Adipocyte (in vitro differentiated cells): ENCODE measurements around the gene PLA1A.
A peak's percentile ranks its signal among the peaks of the same experiment; 100 is the strongest.
"Not testable (repeated sequence)": the region's sequence is repeated elsewhere in the genome, so short reads cannot be mapped to it uniquely, and the experiment has no call there.

Source experiments
- DNase-seq: peaks from one replicate; pipeline ENCODE4 v3.0.0-alpha.2; 2015; ENCODE audit warnings: low read depth
- H3K27me3 ChIP-seq: replicated peaks from 2 replicates; pipeline ENCODE4 v1.7.0; 2013; ENCODE audit warnings: mild to moderate bottlenecking, low read length, moderate library complexity; ENCODE audit not compliant: control insufficient read depth, insufficient read depth
- H3K36me3 ChIP-seq: 2 replicates; pipeline ENCODE4 v1.7.0; 2013; ENCODE audit warnings: low read length, mild to moderate bottlenecking, moderate library complexity; ENCODE audit not compliant: control insufficient read depth, insufficient read depth, severe bottlenecking
- H3K4me1 ChIP-seq: 2 replicates; pipeline ENCODE4 v1.7.0; 2013; ENCODE audit warnings: mild to moderate bottlenecking, low read length, moderate library complexity; ENCODE audit not compliant: control insufficient read depth, insufficient read depth
- H3K4me3 ChIP-seq: 2 replicates; pipeline ENCODE4 v1.7.0; 2013; ENCODE audit warnings: mild to moderate bottlenecking, low read length, moderate library complexity
- H3K9ac ChIP-seq: 2 replicates; pipeline ENCODE4 v1.7.0; 2013; ENCODE audit warnings: mild to moderate bottlenecking, low read length, moderate library complexity
- H3K9me3 ChIP-seq: 2 replicates; pipeline ENCODE4 v1.7.0; 2013; ENCODE audit warnings: mild to moderate bottlenecking, low read length, moderate library complexity; ENCODE audit not compliant: control insufficient read depth

Gene PLA1A

GRCh38 chr3:119580067-119580760 is 17.5 kb upstream of the PLA1A start:
- H3K4me3 ChIP-seq = peak overlapping the region; percentile 76
- peaks cover 14% of the 10 kb centered on the region for H3K4me1 ChIP-seq
- H3K9ac ChIP-seq = peak overlapping the region; percentile 81
- no peaks in the 10 kb centered on the region for H3K27me3 ChIP-seq
- DNase-seq = no peak
- no peaks in the 10 kb centered on the region for H3K36me3 ChIP-seq
- H3K9me3 ChIP-seq = no peaks in the 10 kb centered on the region

DNA sequence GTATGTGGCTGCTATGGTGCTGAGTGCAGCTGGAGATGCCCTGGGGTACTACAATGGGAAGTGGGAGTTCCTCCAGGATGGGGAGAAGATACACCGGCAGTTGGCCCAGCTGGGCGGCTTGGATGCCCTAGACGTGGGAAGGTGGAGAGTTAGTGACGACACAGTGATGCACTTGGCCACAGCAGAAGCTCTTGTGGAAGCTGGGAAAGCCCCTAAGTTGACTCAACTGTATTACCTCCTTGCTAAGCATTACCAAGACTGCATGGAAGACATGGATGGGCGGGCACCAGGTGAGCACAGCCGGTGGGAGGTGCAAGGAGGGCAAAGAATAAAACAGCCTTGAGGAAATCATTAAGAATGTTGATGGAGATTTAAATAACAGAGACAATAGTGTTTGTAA is 15.5 kb upstream of the PLA1A start:
- Histone ChIP-seq H3K9me3 (no peaks in the 10 kb centered on the region), H3K4me1 (peaks cover 21% of the 10 kb centered on the region), H3K36me3 (no peaks in the 10 kb centered on the region), H3K4me3 (no peak overlapping the region), H3K27me3 (no peaks in the 10 kb centered on the region), H3K9ac (no peak overlapping the region)
- DNase-seq = no peak

DNA sequence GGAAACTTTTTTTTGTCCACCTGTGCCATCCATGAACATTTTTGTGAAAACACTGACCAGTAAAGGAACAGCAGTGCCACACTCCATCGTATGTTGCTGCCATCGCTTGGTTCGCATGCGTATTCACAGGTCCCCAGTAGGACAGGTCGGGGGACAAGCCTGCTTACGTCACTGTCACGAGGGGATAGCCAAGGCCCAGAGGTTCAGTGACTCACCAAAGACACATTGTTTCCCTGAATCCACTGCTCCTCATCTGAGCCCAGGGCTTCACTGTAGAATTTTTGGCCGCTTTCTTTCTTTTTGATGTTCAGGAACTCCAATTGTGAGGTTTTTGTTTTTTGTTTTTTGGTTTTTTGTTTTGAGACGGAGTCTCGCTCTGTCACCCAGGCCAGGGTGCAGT is 12.5 kb upstream of the PLA1A start:
- no peak for DNase-seq
- Histone ChIP-seq H3K9me3 (no peaks in the 10 kb centered on the region), H3K9ac (no peak overlapping the region), H3K36me3 (no peaks in the 10 kb centered on the region), H3K4me1 (peaks cover 12% of the 10 kb centered on the region), H3K27me3 (no peaks in the 10 kb centered on the region), H3K4me3 (no peak overlapping the region)

GRCh38 chr3:119585856-119586570 is 11.7 kb upstream of the PLA1A start:
- H3K9me3 ChIP-seq = no peaks in the 10 kb centered on the region
- no peaks in the 10 kb centered on the region for H3K36me3 ChIP-seq
- H3K27me3 ChIP-seq = no peaks in the 10 kb centered on the region
- peaks cover 6% of the 10 kb centered on the region for H3K4me1 ChIP-seq
- peak; percentile 21 for DNase-seq
- no peak overlapping the region for H3K4me3 ChIP-seq
- no peak overlapping the region for H3K9ac ChIP-seq

- no peak for DNase-seq
- Histone ChIP-seq H3K9ac (no peak overlapping the region), H3K9me3 (no peaks in the 10 kb centered on the region), H3K4me3 (no peak overlapping the region), H3K4me1 (peaks cover 6% of the 10 kb centered on the region), H3K36me3 (no peaks in the 10 kb centered on the region), H3K27me3 (no peaks in the 10 kb centered on the region)
Observed at GRCh38 chr3:119586733-119587172, 10.9 kb upstream of the PLA1A start.

DNA sequence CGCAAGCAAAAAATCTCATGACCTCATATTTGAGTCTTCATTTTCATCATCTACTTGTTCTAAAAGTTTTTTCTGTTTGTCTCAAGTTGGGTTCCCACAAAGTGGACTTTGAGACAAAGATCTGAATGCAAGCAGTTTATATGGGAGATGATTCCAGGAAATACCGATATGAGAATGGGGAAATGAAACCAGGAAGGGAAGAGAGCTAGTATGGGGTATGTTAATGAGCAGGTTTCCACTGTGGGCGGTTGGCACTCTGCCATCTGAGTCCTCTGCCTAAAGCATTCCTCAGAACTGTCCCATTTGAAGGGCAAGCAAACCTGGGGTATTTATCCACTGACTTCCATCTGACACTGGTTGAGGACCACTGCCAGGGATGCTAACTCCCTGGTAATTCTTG is 9.6 kb upstream of the PLA1A start:
- H3K4me3 ChIP-seq = no peak overlapping the region
- no peak overlapping the region for H3K9ac ChIP-seq
- H3K9me3 ChIP-seq = no peaks in the 10 kb centered on the region
- H3K27me3 ChIP-seq = no peaks in the 10 kb centered on the region
- no peaks in the 10 kb centered on the region for H3K36me3 ChIP-seq
- peaks cover 6% of the 10 kb centered on the region for H3K4me1 ChIP-seq
- no peak for DNase-seq

DNA sequence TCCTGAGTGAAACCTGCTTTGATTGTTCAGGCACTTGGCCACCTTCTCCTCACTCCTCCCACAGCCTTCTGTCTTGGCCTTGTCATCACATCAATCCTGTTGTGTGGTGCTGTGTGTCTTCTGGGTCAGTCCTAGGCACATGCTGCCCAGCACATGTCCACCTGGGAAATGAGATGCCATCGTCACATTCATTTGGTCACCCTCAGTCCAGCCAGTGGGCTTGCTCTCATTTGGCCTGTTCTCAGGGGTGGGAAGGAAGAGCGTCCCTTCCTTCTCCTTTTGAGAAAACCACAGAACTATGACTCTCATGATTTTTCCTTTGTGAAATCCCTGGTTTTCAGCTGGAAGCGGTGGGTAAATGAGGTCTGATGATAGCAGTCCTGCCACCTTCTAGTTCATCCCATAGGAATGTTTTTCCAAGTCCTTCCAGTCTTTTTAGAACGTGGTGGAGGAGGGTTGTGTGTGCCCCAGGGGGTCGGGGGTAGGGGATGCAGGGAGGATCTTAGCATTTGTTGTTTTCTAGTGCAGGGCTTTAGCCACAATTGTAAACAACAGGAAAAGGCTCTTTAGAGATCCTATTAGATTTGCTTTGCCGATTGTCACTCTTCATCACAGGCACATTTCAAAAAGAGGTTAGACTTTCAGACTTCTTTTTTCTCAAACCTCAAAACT is 8.4 kb upstream of the PLA1A start:
- Histone ChIP-seq H3K27me3 (no peaks in the 10 kb centered on the region), H3K36me3 (no peaks in the 10 kb centered on the region), H3K4me3 (no peak overlapping the region), H3K4me1 (peaks cover 6% of the 10 kb centered on the region), H3K9me3 (no peaks in the 10 kb centered on the region), H3K9ac (no peak overlapping the region)
- no peak for DNase-seq

GRCh38 chr3:119590706-119591105 is 7.0 kb upstream of the PLA1A start:
- Histone ChIP-seq H3K9ac (no peak overlapping the region), H3K36me3 (no peaks in the 10 kb centered on the region), H3K9me3 (no peaks in the 10 kb centered on the region), H3K4me3 (no peak overlapping the region), H3K27me3 (no peaks in the 10 kb centered on the region), H3K4me1 (peaks cover 10% of the 10 kb centered on the region)
- no peak for DNase-seq

- no peak overlapping the region for H3K4me3 ChIP-seq
- H3K4me1 ChIP-seq = peaks cover 16% of the 10 kb centered on the region
- H3K9me3 ChIP-seq = no peaks in the 10 kb centered on the region
- DNase-seq = no peak
- no peaks in the 10 kb centered on the region for H3K27me3 ChIP-seq
- H3K36me3 ChIP-seq = no peaks in the 10 kb centered on the region
- H3K9ac ChIP-seq = no peak overlapping the region
Observed at GRCh38 chr3:119592861-119593260, 4.8 kb upstream of the PLA1A start.

- Histone ChIP-seq H3K27me3 (no peaks in the 10 kb centered on the region), H3K9me3 (no peaks in the 10 kb centered on the region), H3K4me3 (no peak overlapping the region), H3K9ac (no peak overlapping the region), H3K36me3 (no peaks in the 10 kb centered on the region), H3K4me1 (peaks cover 25% of the 10 kb centered on the region)
- DNase-seq = no peak
Observed at GRCh38 chr3:119594066-119594465, 3.6 kb upstream of the PLA1A start.

DNA sequence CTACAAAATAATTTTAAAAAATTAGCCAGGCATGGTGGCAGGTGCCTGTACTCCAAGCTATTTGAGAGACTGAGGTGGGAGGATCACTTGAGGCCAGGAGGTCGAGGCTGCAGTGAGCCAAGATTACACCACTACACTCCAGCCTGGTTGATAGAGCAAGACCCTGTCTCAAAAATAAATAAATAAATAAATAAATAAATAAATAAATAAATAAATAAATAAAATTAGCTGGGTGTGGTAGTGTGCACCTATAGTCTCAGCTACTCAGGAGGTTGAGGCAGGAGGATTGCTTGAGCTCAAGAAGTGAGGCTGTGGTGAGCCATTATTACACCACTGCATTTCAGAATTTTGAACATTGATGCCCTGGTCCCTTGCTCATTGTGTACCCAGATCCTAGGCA is 2.8 kb upstream of the PLA1A start:
- not testable (repeated sequence) for H3K4me3 ChIP-seq, H3K9ac ChIP-seq, H3K36me3 ChIP-seq, H3K27me3 ChIP-seq, DNase-seq, H3K9me3 ChIP-seq
- peaks cover 25% of the 10 kb centered on the region for H3K4me1 ChIP-seq
